GM19025 (cell line): ENCODE results near the gene ALG2.

ENCODE experiments used
- ATAC-seq: cut with Tn5 transposase; IDR thresholded peaks from one replicate; pipeline ENCODE4 v1.9.1; 2021; ENCODE audit warnings: mild to moderate bottlenecking, low read depth, moderate library complexity; ENCODE audit not compliant: unreplicated experiment

ALG2 gene

GRCh38 chr9:99176527-99177013 is 45.2 kb downstream of the ALG2 start:
- ATAC-seq: no peak

GRCh38 chr9:99173570-99174504 is 47.9 kb downstream of the ALG2 start:
- ATAC-seq: no peak

- ATAC-seq: no peak
Observed at GRCh38 chr9:99172124-99173091, 49.3 kb downstream of the ALG2 start.

GRCh38 chr9:99171225-99172123 is 50.3 kb downstream of the ALG2 start:
- ATAC-seq: no peak

DNA sequence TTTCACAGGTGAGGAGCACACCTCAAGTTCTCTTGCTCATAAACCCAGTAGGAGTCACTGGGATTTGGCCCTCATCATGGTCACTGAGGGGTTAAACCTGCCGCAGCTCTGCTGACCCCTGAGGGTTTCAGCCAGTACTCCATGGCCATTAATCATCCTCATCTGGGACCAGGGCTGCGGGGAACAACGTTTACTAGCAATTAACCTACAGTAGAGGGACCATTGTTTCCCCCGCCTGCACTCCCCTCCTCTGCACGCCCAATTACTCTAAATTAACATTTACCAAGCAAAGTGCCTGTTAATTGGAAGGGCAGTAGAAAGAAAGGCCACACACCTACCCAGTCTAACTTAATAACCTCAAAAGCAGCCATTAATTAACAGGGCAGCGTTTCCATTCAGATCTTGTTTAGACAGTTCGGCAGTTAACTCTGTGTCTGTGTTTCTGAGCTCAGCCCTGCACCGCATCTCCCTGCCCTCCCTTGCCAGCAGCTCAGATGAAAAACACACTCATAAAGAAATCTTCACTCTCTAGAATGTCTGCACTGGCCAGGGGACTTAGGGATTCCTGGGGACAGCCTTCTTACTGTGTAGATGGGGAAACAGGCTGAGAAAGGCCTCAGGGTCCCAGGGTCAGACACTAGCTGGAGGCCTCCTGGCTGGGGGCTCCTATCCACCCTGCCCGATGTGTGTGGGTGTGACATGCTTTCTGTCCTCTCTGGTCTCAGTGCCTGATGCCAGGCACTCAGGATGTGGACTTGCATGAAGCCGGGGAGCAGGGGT is 51.6 kb downstream of the ALG2 start:
- no peak for ATAC-seq

DNA sequence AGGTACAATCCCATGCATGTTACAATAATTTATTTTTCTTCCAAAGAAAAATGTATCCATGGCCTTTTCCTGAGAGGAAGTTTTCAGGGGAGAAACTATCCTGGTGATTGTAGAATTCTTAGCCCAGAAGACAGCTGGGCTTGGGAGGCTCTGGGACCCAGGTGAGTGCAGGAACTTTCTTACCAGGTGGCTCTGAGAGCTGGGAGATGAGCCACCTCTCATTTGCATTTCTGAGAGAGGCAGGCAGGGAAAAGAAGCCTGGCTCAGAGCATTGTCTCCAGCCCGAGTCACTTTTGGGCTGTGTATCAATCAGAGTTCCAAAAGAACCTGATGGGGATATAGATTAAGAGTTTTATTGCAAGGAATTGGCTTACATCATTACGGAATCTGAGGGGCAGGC is 52.7 kb downstream of the ALG2 start:
- no peak for ATAC-seq

DNA sequence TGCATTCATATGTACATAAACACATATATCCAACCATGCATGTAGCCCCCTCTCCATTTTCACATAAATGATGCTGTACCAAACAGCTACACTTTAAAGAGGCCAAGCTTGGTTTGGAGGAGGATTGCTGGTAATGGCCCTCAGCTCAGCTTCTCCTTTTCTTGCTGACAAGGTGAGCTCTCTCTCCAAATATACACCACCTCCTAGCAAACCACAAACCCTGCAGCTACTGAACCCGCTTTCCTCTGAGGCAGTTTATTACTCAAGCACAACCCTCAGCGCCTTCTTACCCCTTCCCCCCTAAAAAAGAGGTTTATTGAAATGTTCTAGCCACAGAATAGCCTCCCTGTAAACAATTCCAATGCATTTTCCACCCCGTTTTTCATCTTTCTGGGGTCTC is 54.0 kb downstream of the ALG2 start:
- ATAC-seq: no peak

DNA sequence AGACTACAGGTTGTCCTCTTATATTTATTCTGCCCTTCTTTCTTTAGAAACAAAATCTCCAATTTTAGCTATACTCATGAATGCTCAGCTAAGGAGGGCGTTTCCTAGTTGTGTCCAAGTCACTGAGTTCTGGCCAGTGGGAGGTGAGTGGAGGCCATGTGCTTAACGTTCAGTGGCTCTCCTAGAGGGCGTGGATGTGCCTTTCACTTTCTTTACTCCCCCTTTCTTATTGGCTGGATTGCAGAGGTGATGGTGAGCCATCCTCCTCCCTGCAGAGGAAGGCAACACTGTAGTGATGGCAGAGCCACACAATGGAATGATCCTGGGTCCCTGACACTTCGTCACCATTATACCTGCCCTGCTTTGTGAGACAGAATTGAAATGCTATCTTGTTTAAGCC is 54.6 kb downstream of the ALG2 start:
- no peak for ATAC-seq
